K562 (cell line): ENCODE results near the gene PAIP1.

Source experiments
- CTCF ChIP-seq, 3 experiments: IDR thresholded peaks in 2 of 3; conservative IDR thresholded peaks in 1 of 3; 2 replicates each; pipeline ENCODE4 v1.5.1; 2011 to 2012; ENCODE audit warnings: low read length in 3 of 3, mild to moderate bottlenecking in 3 of 3, control low read depth in 2 of 3, improper control_type of control experiment in 1 of 3, inconsistent platforms in 1 of 3, low read depth in 1 of 3, mixed read lengths in 1 of 3, moderate library complexity in 1 of 3; ENCODE audit not compliant: insufficient read depth in 2 of 3
- EZH2 ChIP-seq: IDR thresholded peaks from 2 replicates; pipeline ENCODE4 v1.6.1; 2012; ENCODE audit warnings: low read depth, mild to moderate bottlenecking, inconsistent platforms, low read length, borderline replicate concordance
- HMGXB4 ChIP-seq: sonication (generic); formaldehyde crosslinking; IDR thresholded peaks from 2 replicates; pipeline ENCODE4 v1.8.1; 2023; ENCODE audit warnings: mild to moderate bottlenecking, missing genetic modification reagents
- HNRNPUL1 ChIP-seq: fragments of 200-400 bp; formaldehyde crosslinking; IDR thresholded peaks from 2 replicates; pipeline ENCODE4 v1.6.1; 2017; ENCODE audit warnings: low read length
- KDM1A ChIP-seq, 2 experiments: fragments of 450-650 bp; IDR thresholded peaks; 2 replicates each; pipeline ENCODE4 v1.6.1; 2016; ENCODE audit warnings: mild to moderate bottlenecking in 2 of 2
- SIN3B ChIP-seq: fragments of 450-650 bp; IDR thresholded peaks from 2 replicates; pipeline ENCODE4 v1.6.1; 2017; ENCODE audit warnings: low read depth, mild to moderate bottlenecking, moderate library complexity
- TAF1 ChIP-seq: IDR thresholded peaks from 2 replicates; pipeline ENCODE4 v1.6.1; 2011; ENCODE audit warnings: mild to moderate bottlenecking, low read length, moderate library complexity; ENCODE audit not compliant: insufficient read depth, control insufficient read depth, severe bottlenecking; ENCODE audit errors: extremely low read depth
- ZC3H4 ChIP-seq: sonication (generic); formaldehyde crosslinking; IDR thresholded peaks from 2 replicates; pipeline ENCODE4 v1.9.0; 2021; ENCODE audit warnings: missing genetic modification reagents, borderline replicate concordance
- ZNF644 ChIP-seq: fragments of 200-800 bp; sonication (Bioruptor generic); IDR thresholded peaks from 2 replicates; pipeline ENCODE4 v1.6.1; 2016; ENCODE audit warnings: low read depth, missing genetic modification characterization, missing compliant biosample characterization

GRCh38 chr5:43561356-43561755 is 4.5 kb upstream of the PAIP1 start:
- no peak for TF ChIP-seq ZNF644 (tag)
- TF ChIP-seq HMGXB4 (CRISPR knock-in tag) = no peak
- TF ChIP-seq SIN3B = no peak
- TF ChIP-seq ZC3H4 (CRISPR knock-in tag) = no peak
- no peak for TF ChIP-seq HNRNPUL1
- no peak for TF ChIP-seq CTCF (IDR thresholded peaks at IDR 0.05 in 2 of 3, conservative IDR thresholded peaks at IDR 0.05 in 1 of 3; ENCODE audit: insufficient read depth in 2 of 3, low read depth in 1 of 3, low read length in 3 of 3)
- no peak for TF ChIP-seq EZH2
- TF ChIP-seq KDM1A (IDR thresholded peaks at IDR 0.05) = no peak
- no peak for TF ChIP-seq TAF1
